GM19193 (cell line): Measurements from ENCODE around the gene TMEM200B.

ENCODE experiments used
- POLR2A ChIP-seq: IDR thresholded peaks from 4 replicates; pipeline ENCODE4 v1.6.1; 2011; ENCODE audit not compliant: insufficient read depth, insufficient read length; ENCODE audit errors: extremely low read depth

TMEM200B gene

DNA sequence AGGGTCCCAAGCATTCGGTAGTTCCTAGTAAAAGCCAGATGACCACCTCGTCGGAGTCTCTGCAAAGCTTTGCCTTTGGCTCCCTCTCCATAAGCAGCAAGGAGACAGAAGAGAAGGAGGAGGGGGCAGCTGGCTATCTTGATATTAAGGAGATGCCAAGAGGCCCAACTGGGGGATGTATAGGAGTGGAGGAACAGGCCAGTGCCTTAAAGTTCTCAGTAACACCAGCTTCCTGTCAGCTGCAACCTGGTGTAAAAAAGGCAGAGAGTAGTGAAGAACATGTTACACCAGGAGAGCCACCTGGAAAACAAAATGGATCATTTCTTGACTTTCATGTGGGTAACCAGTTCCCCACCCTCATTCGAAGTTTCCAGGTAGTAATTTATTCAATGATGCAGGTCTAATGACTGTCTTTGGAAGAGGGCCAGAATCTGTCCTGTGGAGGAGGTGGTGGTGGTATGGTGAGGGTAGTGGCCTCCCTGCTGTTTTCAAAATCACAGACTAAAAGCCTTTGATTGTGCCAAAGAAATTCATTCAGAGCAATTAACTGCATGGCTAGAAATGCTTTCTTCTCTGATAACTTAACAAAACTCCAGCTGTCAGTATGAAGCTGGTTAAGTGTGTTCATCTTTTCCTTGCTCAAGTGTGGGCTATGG lies 27.3 kb downstream of the TMEM200B start:
- TF ChIP-seq POLR2A, result no peak

DNA sequence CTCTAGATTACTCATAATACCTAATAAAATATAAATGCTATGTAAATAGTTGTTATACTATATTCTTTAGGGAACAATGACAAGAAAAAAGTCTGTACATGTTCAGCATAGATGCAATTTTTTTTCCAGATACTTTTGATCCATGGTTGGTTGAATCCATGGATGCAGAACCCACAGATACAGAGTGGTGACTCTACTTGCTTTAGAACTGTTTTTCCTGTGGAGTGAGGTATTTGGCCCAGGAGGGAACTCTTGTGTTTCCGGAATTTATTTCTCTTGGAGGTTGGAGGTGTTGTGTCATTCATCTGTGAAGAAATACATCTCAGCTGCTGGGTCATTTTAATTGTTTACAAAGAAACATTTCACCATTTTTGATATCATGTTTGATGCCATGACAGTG lies 28.7 kb downstream of the TMEM200B start:
- TF ChIP-seq POLR2A, result no peak

DNA sequence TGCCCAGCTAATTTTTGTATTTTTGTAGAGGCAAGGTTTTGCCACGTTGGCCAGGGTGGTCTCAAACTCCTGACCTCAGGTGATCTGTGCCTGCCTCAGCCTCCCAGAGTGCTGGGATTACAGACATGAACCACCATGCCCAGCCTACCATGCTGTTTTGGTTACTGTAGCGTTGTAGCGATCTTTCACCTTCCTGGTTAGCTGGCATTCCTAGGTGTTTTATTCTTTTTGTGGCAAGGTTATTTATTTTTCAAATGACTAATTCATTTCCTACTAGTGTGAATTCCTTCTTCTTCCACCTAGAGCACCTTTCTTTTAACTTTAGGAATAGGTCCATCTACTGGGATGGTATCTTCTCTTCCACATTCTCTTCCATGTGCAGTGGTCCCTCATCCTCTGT lies 29.3 kb downstream of the TMEM200B start:
- no peak for TF ChIP-seq POLR2A

DNA sequence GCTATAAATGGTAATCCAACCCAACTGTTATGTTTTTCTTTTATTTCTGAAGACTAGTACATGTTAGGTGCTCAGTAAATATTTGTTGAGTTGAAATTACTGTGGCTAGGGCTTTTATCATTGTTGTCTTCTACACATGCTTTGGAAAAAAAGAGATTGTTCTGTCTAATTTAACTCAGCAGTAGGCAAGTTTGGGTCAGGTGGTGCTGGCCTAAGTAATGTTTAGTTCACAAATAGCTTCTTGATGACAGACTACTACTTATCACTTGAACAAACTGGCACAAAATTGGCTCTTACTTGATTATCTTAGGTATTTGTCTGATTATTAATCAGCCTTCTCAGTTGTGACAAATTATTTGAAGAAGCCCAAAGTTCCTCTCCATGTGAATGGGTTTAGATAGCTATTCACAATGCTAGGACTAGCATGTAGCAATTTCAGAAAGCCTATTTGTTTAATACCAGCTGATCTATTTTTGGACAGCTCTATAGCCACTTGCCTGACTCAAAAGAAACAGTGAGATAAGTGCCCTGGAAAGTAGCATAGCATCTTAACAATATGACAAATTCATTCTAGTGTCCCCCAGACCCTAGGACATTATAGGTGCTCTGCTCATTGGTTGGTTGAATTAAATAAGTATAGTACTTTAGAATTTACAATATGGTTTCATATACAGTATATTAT lies 32.6 kb downstream of the TMEM200B start:
- TF ChIP-seq POLR2A, result no peak

DNA sequence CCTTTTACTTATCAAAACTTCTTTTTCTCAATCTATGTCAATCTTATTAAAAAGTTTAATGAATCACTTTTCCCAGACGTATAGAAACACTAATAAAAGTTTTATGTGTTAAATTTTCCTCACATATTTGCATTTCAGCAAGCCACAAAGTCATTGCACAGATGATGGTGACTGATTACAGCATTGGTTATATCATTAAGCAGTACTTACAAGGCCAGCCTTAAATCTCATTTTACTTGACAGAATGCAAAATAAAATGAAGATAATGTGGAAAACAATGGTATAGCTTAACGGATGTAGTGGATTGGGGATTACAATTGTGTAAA lies 39.5 kb downstream of the TMEM200B start:
- no peak for TF ChIP-seq POLR2A

DNA sequence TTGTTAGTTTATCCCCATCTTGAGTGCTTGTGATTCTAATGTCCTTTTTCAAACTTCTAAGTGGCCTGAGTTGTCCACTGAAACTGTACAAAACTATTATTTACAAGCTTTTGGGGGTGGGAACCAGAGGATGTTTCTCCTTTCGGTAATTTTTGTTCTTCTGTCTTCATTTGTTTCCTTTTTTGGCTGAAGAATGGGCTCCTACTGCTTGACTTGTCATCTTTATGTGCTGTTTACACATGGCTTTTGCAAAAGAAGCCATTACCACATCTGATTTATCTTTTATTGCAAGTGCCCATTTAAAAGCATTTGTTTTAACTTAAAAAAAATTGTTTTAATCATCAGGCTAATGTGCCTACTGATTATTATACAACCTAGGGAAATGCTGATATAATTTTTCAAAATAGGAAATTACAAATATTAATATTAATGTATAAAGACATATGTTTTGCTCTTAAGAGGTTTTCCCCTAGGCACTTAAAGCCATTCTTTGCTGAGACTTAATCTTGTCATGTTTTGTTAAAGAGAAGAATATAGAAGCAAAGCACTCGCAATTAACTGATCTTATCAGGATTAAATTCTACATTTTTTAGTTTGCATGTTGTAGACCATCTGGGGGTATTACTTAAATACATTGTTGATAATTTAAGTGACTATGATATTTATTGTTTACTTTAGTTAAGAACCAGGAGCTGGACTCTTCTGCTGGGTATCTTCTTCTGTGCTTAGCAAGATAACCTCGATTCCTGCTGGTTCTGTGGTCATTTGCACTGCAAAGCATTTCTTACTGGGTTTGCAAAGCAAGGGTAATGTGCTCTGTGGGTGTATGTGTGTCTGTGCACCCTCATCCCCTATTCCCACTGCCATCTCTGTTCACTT lies 40.1 kb downstream of the TMEM200B start:
- no peak for TF ChIP-seq POLR2A

DNA sequence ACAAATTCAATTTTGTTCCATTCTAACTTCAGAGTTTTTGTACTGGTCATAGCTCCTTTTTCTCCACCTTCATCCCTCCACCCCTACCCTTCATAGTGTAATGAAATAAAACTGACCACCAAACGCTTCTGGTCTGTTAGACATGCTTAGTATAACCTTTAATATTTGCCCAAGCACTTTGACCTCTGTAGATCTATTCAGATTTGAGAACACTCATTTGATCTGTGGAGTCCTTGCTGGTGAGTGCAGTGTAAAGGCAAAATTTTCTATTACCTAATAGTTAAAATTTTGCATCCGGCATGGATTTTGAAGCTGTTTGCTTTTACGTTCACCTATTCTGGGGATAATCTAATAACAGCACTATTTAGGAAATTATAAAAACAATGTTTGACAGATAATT lies 41.2 kb downstream of the TMEM200B start:
- TF ChIP-seq POLR2A, result no peak

DNA sequence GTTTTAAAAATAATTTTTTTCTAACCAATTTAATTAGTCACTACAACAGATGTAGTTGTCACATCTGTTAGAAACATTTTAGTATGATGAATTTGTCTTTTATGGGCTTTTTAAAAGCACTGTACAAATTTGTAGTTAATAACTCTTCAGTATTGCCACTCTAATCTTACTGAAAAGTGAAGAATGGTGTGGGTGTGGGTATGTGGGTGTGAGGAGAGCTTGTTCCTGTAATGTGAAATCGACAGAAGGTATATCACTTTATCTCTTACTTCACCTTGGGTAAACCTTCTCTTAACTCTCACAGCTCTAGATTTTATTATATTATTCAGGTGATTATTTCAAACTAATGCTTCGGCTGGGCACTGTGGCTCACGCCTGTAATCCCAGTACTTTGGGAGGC lies 42.5 kb downstream of the TMEM200B start:
- TF ChIP-seq POLR2A, result no peak

DNA sequence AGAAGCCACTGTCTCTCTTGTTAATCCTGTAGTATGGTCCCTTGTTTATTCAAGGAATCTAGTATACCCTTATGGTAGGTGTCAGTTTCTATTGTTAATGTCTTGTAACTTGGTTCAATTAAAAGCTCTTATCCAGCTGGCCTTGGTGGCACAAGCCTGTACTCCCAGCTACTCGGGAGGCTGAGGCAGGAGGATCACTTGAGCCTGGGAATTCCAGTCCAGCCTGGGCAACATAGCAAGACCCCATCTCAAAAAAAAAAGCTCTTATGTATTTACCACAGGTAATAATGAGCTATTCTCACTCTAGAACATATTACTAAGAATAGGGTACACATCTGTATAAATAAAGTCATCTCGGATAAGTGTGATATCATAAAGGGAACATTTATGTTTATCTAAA lies 46.5 kb downstream of the TMEM200B start:
- TF ChIP-seq POLR2A, result no peak
